Measurements from ENCODE around the gene PTCHD4.
"Not testable (repeated sequence)": the region's sequence is repeated elsewhere in the genome, so short reads cannot be mapped to it uniquely, and the experiment has no call there.

The PTCHD4 gene

DNA sequence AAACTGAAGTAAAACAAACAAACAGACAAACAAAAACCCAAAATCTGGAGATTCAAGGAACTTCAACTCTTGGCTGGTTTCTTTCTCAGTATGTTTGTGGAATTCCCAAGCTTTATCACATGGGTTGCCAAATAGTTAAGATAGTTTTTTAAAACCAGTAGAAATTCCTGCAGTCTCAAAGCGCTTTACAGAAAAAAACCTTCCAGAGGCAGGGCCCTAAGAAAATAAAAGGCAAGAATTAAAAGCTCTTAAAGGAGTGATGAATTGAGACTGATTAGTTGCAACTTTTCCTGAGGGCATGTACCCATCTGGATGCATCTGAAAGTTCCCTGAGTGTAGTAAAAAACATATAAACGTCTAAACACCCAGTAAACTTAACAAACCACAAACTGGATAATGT lies 25.9 kb upstream of the PTCHD4 start:
- ChIA-PET POLR2A (interaction anchor here (0.6 kb wide), 1 partner anchor 204 kb away, joined by 3 read pairs; no protein-coding TSS in a partner anchor), CTCF (no interaction called here)
- Histone ChIP-seq H3K4me3 (ENCODE audit: control insufficient read depth in 1 of 7, extremely low read depth in 1 of 7, insufficient read depth in 4 of 7, low read depth in 2 of 7, low read length in 6 of 7) (no peak overlapping the region), H3K27me3 (replicated peaks in 2 of 5; ENCODE audit: control insufficient read depth in 4 of 5, insufficient read depth in 5 of 5, low read length in 4 of 5) (peaks cover 0 to 1% (median 0%) of the 10 kb centered on the region in 5 experiments), H3K4me1 (ENCODE audit: control extremely low read depth in 1 of 4, control insufficient read depth in 4 of 4, insufficient read depth in 4 of 4, low read length in 3 of 4) (no peaks in the 10 kb centered on the region), H3K27ac (ENCODE audit: insufficient read depth in 1 of 2, low read depth in 1 of 2, low read length in 2 of 2, poor library complexity in 1 of 2, severe bottlenecking in 2 of 2) (no peak overlapping the region), H3K36me3 (ENCODE audit: control insufficient read depth in 4 of 4, insufficient read depth in 4 of 4, low read length in 3 of 4) (no peaks in the 10 kb centered on the region), H3K9me3 (ENCODE audit: control extremely low read depth in 1 of 5, control insufficient read depth in 4 of 5, insufficient read depth in 2 of 5, low read depth in 1 of 5, low read length in 4 of 5) (no peaks in the 10 kb centered on the region)
- DNase-seq, result no peak
- 100% methylated on average over 1 of the region's 2 CpGs for WGBS (ENCODE audit: insufficient coverage)

DNA sequence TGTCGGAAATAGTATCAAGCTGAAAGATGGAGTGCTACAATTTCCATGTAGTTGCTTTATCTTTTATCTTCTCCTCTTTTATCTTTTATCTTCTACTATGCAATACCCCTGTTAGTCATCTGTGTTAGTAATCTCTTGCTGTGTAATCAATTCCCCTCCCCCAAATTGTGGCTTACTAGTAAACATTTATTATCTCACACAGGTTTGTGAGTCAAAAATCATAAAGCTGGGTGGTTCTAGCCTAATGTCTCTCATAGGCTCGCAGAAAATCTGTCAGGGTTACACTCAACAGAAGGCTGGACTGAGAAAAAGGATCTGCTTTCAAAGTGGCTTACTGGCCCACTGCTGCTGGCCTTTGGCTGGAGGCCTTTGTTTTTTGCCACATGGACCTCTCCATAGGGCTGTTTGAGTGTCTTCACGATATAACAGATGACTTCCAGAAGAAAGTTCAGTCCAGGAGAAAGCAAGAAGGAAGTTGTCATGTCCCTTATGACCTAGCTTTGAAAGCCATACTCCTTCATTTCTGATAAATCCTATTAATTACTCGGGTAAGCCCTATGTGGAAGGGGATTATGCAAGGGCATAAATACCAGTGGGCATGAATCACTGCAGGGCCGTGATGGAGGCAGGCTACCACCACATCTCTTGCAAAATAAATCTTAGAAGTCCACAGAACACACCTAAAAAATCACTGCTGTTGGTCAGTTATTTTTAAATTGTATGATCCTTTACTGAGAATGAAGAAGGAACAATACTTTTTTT lies 24.5 kb upstream of the PTCHD4 start:
- peaks cover 0 to 1% (median 0%) of the 10 kb centered on the region in 5 experiments for H3K27me3 ChIP-seq (replicated peaks in 2 of 5; ENCODE audit: control insufficient read depth in 4 of 5, insufficient read depth in 5 of 5, low read length in 4 of 5)
- H3K4me3 ChIP-seq (ENCODE audit: control insufficient read depth in 1 of 7, extremely low read depth in 1 of 7, insufficient read depth in 4 of 7, low read depth in 2 of 7, low read length in 6 of 7), result no peak overlapping the region
- H3K9me3 ChIP-seq (ENCODE audit: control extremely low read depth in 1 of 5, control insufficient read depth in 4 of 5, insufficient read depth in 2 of 5, low read depth in 1 of 5, low read length in 4 of 5), result no peaks in the 10 kb centered on the region
- CTCF ChIA-PET, result no interaction called here
- no peaks in the 10 kb centered on the region for H3K36me3 ChIP-seq (ENCODE audit: control insufficient read depth in 4 of 4, insufficient read depth in 4 of 4, low read length in 3 of 4)
- no peaks in the 10 kb centered on the region for H3K4me1 ChIP-seq (ENCODE audit: control extremely low read depth in 1 of 4, control insufficient read depth in 4 of 4, insufficient read depth in 4 of 4, low read length in 3 of 4)
- POLR2A ChIA-PET, result no interaction called here
- no peak for DNase-seq
- 94% methylated on average over 2 of the region's 5 CpGs for WGBS (ENCODE audit: insufficient coverage)
- H3K27ac ChIP-seq (ENCODE audit: insufficient read depth in 1 of 2, low read depth in 1 of 2, low read length in 2 of 2, poor library complexity in 1 of 2, severe bottlenecking in 2 of 2), result no peak overlapping the region

- no peaks in the 10 kb centered on the region for H3K36me3 ChIP-seq (ENCODE audit: control insufficient read depth in 4 of 4, insufficient read depth in 4 of 4, low read length in 3 of 4)
- H3K4me1 ChIP-seq (ENCODE audit: control extremely low read depth in 1 of 4, control insufficient read depth in 4 of 4, insufficient read depth in 4 of 4, low read length in 3 of 4), result no peaks in the 10 kb centered on the region
- peaks cover 0 to 1% (median 0%) of the 10 kb centered on the region in 5 experiments for H3K27me3 ChIP-seq (replicated peaks in 2 of 5; ENCODE audit: control insufficient read depth in 4 of 5, insufficient read depth in 5 of 5, low read length in 4 of 5)
- H3K9me3 ChIP-seq (ENCODE audit: control extremely low read depth in 1 of 5, control insufficient read depth in 4 of 5, insufficient read depth in 2 of 5, low read depth in 1 of 5, low read length in 4 of 5), result no peaks in the 10 kb centered on the region
- POLR2A ChIA-PET, result no interaction called here
- H3K4me3 ChIP-seq (ENCODE audit: control insufficient read depth in 1 of 7, extremely low read depth in 1 of 7, insufficient read depth in 4 of 7, low read depth in 2 of 7, low read length in 6 of 7), result no peak overlapping the region
- no peak for DNase-seq
- CTCF ChIA-PET, result no interaction called here
- WGBS (ENCODE audit: insufficient coverage), result 60% methylated on average over 2 of the region's 2 CpGs
- no peak overlapping the region for H3K27ac ChIP-seq (ENCODE audit: insufficient read depth in 1 of 2, low read depth in 1 of 2, low read length in 2 of 2, poor library complexity in 1 of 2, severe bottlenecking in 2 of 2)
These were observed 23.2 kb upstream of the PTCHD4 start for GRCh38 chr6:48134246-48134645.

GRCh38 chr6:48123601-48124000 lies 12.6 kb upstream of the PTCHD4 start:
- Histone ChIP-seq H3K4me1 (ENCODE audit: control extremely low read depth in 1 of 4, control insufficient read depth in 4 of 4, insufficient read depth in 4 of 4, low read length in 3 of 4) (no peaks in the 10 kb centered on the region), H3K27me3 (replicated peaks in 2 of 5; ENCODE audit: control insufficient read depth in 4 of 5, insufficient read depth in 5 of 5, low read length in 4 of 5) (no peaks in the 10 kb centered on the region), H3K36me3 (ENCODE audit: control insufficient read depth in 4 of 4, insufficient read depth in 4 of 4, low read length in 3 of 4) (no peaks in the 10 kb centered on the region), H3K9me3 (ENCODE audit: control extremely low read depth in 1 of 5, control insufficient read depth in 4 of 5, insufficient read depth in 2 of 5, low read depth in 1 of 5, low read length in 4 of 5) (no peaks in the 10 kb centered on the region), H3K27ac (ENCODE audit: insufficient read depth in 1 of 2, low read depth in 1 of 2, low read length in 2 of 2, poor library complexity in 1 of 2, severe bottlenecking in 2 of 2) (no peak overlapping the region), H3K4me3 (ENCODE audit: control insufficient read depth in 1 of 7, extremely low read depth in 1 of 7, insufficient read depth in 4 of 7, low read depth in 2 of 7, low read length in 6 of 7) (no peak overlapping the region)
- ChIA-PET CTCF (no interaction called here), POLR2A (no interaction called here)
- DNase-seq, result no peak
- WGBS (ENCODE audit: insufficient coverage), result 83% methylated on average over 1 of the region's 4 CpGs

DNA sequence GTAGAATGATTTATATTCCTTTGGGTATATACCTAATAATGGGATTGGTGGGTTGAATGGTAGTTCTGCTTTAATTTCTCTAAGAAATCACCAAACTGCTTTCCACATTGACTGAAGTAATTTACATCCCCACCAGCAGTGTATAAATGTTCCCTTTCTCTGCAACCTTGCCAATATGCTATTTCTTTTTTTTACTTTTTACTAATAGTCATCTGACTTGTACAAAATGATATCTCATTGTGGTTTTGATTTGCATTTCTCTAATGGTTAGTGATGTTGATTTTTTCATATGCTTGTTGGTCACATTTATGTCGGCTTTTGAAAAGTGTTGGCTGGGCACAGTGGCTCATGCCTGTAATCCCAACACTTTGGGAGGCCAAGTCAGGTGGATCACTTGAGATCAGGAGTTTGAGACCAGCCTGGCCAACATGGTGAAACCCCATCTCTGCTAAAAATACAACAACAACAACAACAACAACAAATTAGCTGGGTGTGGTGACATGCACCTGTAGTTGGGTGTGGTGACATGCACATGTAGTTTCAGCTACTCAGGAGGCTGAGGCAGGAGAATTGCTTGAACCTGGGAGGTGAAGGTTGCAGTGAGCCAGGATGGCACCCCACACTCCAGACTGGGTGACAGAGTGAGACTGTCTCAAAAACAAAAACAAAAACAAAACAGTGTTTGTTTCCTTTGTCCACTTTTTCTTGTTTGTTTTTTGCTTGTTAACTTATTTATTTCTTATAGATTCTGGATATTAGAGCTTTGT lies 11.2 kb upstream of the PTCHD4 start:
- H3K27me3 ChIP-seq (replicated peaks in 2 of 5; ENCODE audit: control insufficient read depth in 4 of 5, insufficient read depth in 5 of 5, low read length in 4 of 5); H3K4me1 ChIP-seq (ENCODE audit: control extremely low read depth in 1 of 4, control insufficient read depth in 4 of 4, insufficient read depth in 4 of 4, low read length in 3 of 4); H3K9me3 ChIP-seq (ENCODE audit: control extremely low read depth in 1 of 5, control insufficient read depth in 4 of 5, insufficient read depth in 2 of 5, low read depth in 1 of 5, low read length in 4 of 5); H3K4me3 ChIP-seq (ENCODE audit: control insufficient read depth in 1 of 7, extremely low read depth in 1 of 7, insufficient read depth in 4 of 7, low read depth in 2 of 7, low read length in 6 of 7); CTCF ChIA-PET; POLR2A ChIA-PET; H3K27ac ChIP-seq (ENCODE audit: insufficient read depth in 1 of 2, low read depth in 1 of 2, low read length in 2 of 2, poor library complexity in 1 of 2, severe bottlenecking in 2 of 2); H3K36me3 ChIP-seq (ENCODE audit: control insufficient read depth in 4 of 4, insufficient read depth in 4 of 4, low read length in 3 of 4): not testable (repeated sequence)
- WGBS (ENCODE audit: insufficient coverage), result 100% methylated on average over 1 of the region's 1 CpG
- DNase-seq, result peak in 1 of 3 donors; percentile 53

- Histone ChIP-seq H3K4me1 (ENCODE audit: control extremely low read depth in 1 of 4, control insufficient read depth in 4 of 4, insufficient read depth in 4 of 4, low read length in 3 of 4) (no peaks in the 10 kb centered on the region), H3K9me3 (ENCODE audit: control extremely low read depth in 1 of 5, control insufficient read depth in 4 of 5, insufficient read depth in 2 of 5, low read depth in 1 of 5, low read length in 4 of 5) (no peaks in the 10 kb centered on the region), H3K27me3 (replicated peaks in 2 of 5; ENCODE audit: control insufficient read depth in 4 of 5, insufficient read depth in 5 of 5, low read length in 4 of 5) (no peaks in the 10 kb centered on the region), H3K27ac (ENCODE audit: insufficient read depth in 1 of 2, low read depth in 1 of 2, low read length in 2 of 2, poor library complexity in 1 of 2, severe bottlenecking in 2 of 2) (no peak overlapping the region), H3K4me3 (ENCODE audit: control insufficient read depth in 1 of 7, extremely low read depth in 1 of 7, insufficient read depth in 4 of 7, low read depth in 2 of 7, low read length in 6 of 7) (no peak overlapping the region), H3K36me3 (ENCODE audit: control insufficient read depth in 4 of 4, insufficient read depth in 4 of 4, low read length in 3 of 4) (no peaks in the 10 kb centered on the region)
- WGBS (ENCODE audit: insufficient coverage), result 100% methylated on average over 3 of the region's 3 CpGs
- CTCF ChIA-PET, result no interaction called here
- no peak for DNase-seq
- POLR2A ChIA-PET, result no interaction called here
These were observed 6.0 kb upstream of the PTCHD4 start for GRCh38 chr6:48116699-48117645.

Measured in common myeloid progenitor, CD34-positive (primary cell).